ENCODE results near the gene RAB27B. TPM values are rescaled to one million over a fixed set of nuclear protein-coding genes. Genes with fewer than 3 reads are reported as not detected.

RAB27B gene
- total RNA-seq, 1 experiment from 2014 or later = 0.87 TPM

DNA sequence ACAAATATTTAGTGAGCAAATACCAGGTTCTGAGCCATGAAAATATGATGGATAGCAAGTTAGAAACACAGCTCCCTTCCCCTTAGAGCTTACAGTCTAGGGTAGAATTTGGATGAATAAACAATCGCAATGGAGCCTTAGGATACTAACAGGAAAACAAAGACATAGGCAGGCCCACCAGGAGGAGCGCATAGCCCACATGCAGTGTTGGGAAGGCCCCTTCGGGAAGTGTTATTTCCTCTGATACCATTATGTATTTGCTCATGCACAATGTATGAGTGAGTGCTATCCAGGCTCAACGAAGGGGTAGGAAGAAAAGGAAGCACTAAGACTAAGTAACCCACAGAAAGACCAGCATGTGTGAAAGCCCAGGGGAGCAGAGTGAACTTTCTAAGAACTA is 54.0 kb downstream of the RAB27B start (continued):
- TF ChIP-seq ZNF532 (CRISPR knock-in tag; IDR thresholded peaks at IDR 0.05; ENCODE audit: borderline replicate concordance) (no peak), ESRRA (CRISPR knock-in tag; IDR thresholded peaks at IDR 0.05; ENCODE audit: borderline replicate concordance) (no peak)

GRCh38 chr18:54883816-54884604 is 55.7 kb downstream of the RAB27B start:
- ChIA-PET POLR2A (no interaction called here), CTCF (no interaction called here)
- Mint-ChIP-seq H3K9me3 (peaks cover 5% of the 10 kb centered on the region; the same call in 1 of the 2 replicates), H3K36me3 (no peaks in the 10 kb centered on the region), H3K27ac (no peak overlapping the region), H3K4me3 (no peak overlapping the region), H3K4me1 (peaks cover 4% of the 10 kb centered on the region), H3K27me3 (ENCODE audit: low read depth) (peaks cover 44% of the 10 kb centered on the region)
- TF ChIP-seq, protein P1, sequence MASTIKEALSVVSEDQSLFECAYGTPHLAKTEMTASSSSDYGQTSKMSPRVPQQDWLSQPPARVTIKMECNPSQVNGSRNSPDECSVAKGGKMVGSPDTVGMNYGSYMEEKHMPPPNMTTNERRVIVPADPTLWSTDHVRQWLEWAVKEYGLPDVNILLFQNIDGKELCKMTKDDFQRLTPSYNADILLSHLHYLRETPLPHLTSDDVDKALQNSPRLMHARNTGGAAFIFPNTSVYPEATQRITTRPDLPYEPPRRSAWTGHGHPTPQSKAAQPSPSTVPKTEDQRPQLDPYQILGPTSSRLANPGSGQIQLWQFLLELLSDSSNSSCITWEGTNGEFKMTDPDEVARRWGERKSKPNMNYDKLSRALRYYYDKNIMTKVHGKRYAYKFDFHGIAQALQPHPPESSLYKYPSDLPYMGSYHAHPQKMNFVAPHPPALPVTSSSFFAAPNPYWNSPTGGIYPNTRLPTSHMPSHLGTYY (CRISPR knock-in tag; IDR thresholded peaks at IDR 0.05) = no peak
- TF ChIP-seq ZBTB43 (CRISPR knock-in tag; IDR thresholded peaks at IDR 0.05) (no peak), KAT7 (CRISPR knock-in tag; IDR thresholded peaks at IDR 0.05; ENCODE audit: borderline replicate concordance) (no peak)
- DNase-seq (ENCODE audit: low spot score) (no peak), ATAC-seq (no peak)

- CTCF ChIA-PET = no interaction called here
- Mint-ChIP-seq H3K4me1 (no peaks in the 10 kb centered on the region), H3K27me3 (ENCODE audit: low read depth) (peaks cover 18% of the 10 kb centered on the region), H3K4me3 (no peak overlapping the region), H3K36me3 (no peaks in the 10 kb centered on the region), H3K27ac (no peak overlapping the region), H3K9me3 (no peaks in the 10 kb centered on the region)
- ATAC-seq (no peak), DNase-seq (ENCODE audit: low spot score) (no peak)
- POLR2A ChIA-PET = no interaction called here
- TF ChIP-seq PREB (CRISPR knock-in tag; IDR thresholded peaks at IDR 0.05; ENCODE audit: borderline replicate concordance) (no peak), ZNF317 (CRISPR knock-in tag; IDR thresholded peaks at IDR 0.05; ENCODE audit: borderline replicate concordance, low read depth) (no peak), HMGXB4 (CRISPR knock-in tag; IDR thresholded peaks at IDR 0.05) (no peak), ZNF416 (CRISPR knock-in tag; IDR thresholded peaks at IDR 0.05) (no peak), ZNF219 (CRISPR knock-in tag; IDR thresholded peaks at IDR 0.05; ENCODE audit: borderline replicate concordance) (no peak), ATF2 (CRISPR knock-in tag; IDR thresholded peaks at IDR 0.05; ENCODE audit: borderline replicate concordance, low read depth) (no peak)
- TF ChIP-seq, protein P2, sequence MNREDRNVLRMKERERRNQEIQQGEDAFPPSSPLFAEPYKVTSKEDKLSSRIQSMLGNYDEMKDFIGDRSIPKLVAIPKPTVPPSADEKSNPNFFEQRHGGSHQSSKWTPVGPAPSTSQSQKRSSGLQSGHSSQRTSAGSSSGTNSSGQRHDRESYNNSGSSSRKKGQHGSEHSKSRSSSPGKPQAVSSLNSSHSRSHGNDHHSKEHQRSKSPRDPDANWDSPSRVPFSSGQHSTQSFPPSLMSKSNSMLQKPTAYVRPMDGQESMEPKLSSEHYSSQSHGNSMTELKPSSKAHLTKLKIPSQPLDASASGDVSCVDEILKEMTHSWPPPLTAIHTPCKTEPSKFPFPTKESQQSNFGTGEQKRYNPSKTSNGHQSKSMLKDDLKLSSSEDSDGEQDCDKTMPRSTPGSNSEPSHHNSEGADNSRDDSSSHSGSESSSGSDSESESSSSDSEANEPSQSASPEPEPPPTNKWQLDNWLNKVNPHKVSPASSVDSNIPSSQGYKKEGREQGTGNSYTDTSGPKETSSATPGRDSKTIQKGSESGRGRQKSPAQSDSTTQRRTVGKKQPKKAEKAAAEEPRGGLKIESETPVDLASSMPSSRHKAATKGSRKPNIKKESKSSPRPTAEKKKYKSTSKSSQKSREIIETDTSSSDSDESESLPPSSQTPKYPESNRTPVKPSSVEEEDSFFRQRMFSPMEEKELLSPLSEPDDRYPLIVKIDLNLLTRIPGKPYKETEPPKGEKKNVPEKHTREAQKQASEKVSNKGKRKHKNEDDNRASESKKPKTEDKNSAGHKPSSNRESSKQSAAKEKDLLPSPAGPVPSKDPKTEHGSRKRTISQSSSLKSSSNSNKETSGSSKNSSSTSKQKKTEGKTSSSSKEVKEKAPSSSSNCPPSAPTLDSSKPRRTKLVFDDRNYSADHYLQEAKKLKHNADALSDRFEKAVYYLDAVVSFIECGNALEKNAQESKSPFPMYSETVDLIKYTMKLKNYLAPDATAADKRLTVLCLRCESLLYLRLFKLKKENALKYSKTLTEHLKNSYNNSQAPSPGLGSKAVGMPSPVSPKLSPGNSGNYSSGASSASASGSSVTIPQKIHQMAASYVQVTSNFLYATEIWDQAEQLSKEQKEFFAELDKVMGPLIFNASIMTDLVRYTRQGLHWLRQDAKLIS (CRISPR knock-in tag; IDR thresholded peaks at IDR 0.05; ENCODE audit: borderline replicate concordance) = no peak
These were observed 60.1 kb downstream of the RAB27B start for GRCh38 chr18:54888378-54888777.

Data from WTC11 (cell line).